Tibial artery (tissue), 4 donors: ENCODE measurements around the gene MGME1.
A peak's percentile ranks its signal among the peaks of the same experiment; 100 is the strongest.

Source experiments
- DNase-seq, 2 donors: peaks; one replicate each; pipeline ENCODE4 v3.0.0-alpha.2; 2019
- H3K27ac ChIP-seq, 2 donors: fragments of 200-600 bp; sonication (generic) in 1 of 2; 1 replicate in 1 of 2; 2 replicates in 1 of 2; pipeline ENCODE4 v1.5.1; 2018 to 2019; ENCODE audit warnings: mild to moderate bottlenecking in 1 of 2
- H3K27me3 ChIP-seq, 2 donors: fragments of 200-600 bp; sonication (generic) in 1 of 2; one replicate each; pipeline versions ENCODE4 v1.5.1 to v1.6.0; 2016 to 2019
- H3K36me3 ChIP-seq, 3 donors: fragments of 200-600 bp; sonication (generic) in 2 of 3; one replicate each; pipeline ENCODE4 v1.5.1; 2016 to 2019; ENCODE audit warnings: mild to moderate bottlenecking in 2 of 3
- H3K4me1 ChIP-seq, 4 donors: fragments of 200-600 bp; sonication (generic) in 2 of 4; 1 replicate in 3 of 4; 2 replicates in 1 of 4; pipeline ENCODE4 v1.5.1; 2016 to 2019
- H3K4me3 ChIP-seq, 2 donors: fragments of 200-600 bp; sonication (generic) in 1 of 2; 1 replicate in 1 of 2; 2 replicates in 1 of 2; pipeline ENCODE4 v1.5.1; 2018 to 2019; ENCODE audit warnings: mild to moderate bottlenecking in 2 of 2
- H3K9me3 ChIP-seq, 3 donors: fragments of 200-600 bp; sonication (generic) in 1 of 3; one replicate each; pipeline ENCODE4 v1.5.1; 2016 to 2019
- intact Hi-C: fragments of 100-400 bp; cut with DNase I; formaldehyde crosslinking; loops from one replicate; pipeline ENCODE4 v1.15.0; 2023; ENCODE audit warnings: low total_unique reads
- TF ChIP-seq, protein P1 (sequence below), 2 experiments: fragments of 200-600 bp in 1 of 2; fragments of 450-650 bp in 1 of 2; IDR thresholded peaks; one replicate each; pipeline ENCODE4 v1.5.1; 2017 to 2019; ENCODE audit warnings: antibody characterized with exemption in 2 of 2, mild to moderate bottlenecking in 1 of 2, moderate library complexity in 1 of 2

Gene MGME1

DNA sequence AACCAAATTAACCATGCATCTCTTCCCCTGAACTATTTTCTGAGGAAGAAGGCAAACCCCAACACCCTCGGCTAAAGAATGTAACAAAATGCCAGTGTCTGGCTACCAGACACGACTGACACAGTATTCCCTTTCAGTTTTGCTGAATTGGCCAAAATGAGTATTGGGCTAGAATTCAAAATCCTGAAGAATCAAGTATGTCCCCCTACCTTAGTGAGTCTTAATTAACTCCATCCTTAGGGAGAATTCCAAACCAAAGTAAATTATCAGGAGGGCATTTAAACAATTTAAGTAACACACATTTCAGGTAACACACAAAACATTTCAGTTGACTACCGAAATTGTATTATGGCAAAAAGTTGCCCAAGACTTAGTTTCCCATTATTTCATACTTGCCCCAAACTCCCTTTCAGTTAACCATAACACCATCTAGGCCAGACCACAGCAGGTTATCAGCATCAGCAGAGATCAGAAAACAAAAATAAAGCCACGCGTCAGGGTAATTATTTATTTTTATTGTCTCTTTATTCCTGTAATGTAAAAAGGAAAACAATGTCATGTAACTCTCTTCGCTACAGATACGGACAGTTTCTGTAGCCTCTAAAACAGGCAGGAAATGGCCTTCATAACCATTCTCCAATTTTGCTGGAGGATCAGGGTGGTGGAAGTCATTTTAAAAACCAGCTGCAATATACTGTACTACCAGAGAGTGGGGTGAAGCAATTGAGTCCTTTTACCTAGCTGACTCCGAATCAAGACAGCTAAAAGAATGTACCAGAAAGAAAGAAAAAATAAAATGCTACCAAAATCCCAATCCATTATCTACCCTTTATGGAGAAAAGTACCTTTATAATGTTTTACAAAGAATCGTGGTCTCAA, 2.1 kb upstream of the MGME1 start:
- Histone ChIP-seq H3K27ac (peak overlapping the region; percentile 88 to 93), H3K27me3 (no peaks in the 10 kb centered on the region), H3K36me3 (peaks cover 0 to 3% (median 0%) of the 10 kb centered on the region in 3 donors), H3K4me1 (peaks cover 0 to 80% (median 37%) of the 10 kb centered on the region in 4 donors), H3K9me3 (no peaks in the 10 kb centered on the region), H3K4me3 (peak overlapping the region; percentile 67 to 89)
- intact Hi-C loops, result no loop called here
- TF ChIP-seq, protein P1, sequence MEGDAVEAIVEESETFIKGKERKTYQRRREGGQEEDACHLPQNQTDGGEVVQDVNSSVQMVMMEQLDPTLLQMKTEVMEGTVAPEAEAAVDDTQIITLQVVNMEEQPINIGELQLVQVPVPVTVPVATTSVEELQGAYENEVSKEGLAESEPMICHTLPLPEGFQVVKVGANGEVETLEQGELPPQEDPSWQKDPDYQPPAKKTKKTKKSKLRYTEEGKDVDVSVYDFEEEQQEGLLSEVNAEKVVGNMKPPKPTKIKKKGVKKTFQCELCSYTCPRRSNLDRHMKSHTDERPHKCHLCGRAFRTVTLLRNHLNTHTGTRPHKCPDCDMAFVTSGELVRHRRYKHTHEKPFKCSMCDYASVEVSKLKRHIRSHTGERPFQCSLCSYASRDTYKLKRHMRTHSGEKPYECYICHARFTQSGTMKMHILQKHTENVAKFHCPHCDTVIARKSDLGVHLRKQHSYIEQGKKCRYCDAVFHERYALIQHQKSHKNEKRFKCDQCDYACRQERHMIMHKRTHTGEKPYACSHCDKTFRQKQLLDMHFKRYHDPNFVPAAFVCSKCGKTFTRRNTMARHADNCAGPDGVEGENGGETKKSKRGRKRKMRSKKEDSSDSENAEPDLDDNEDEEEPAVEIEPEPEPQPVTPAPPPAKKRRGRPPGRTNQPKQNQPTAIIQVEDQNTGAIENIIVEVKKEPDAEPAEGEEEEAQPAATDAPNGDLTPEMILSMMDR (IDR thresholded peaks at IDR 0.05), result peak; percentile 23 to 31
- DNase-seq, result no peak

DNA sequence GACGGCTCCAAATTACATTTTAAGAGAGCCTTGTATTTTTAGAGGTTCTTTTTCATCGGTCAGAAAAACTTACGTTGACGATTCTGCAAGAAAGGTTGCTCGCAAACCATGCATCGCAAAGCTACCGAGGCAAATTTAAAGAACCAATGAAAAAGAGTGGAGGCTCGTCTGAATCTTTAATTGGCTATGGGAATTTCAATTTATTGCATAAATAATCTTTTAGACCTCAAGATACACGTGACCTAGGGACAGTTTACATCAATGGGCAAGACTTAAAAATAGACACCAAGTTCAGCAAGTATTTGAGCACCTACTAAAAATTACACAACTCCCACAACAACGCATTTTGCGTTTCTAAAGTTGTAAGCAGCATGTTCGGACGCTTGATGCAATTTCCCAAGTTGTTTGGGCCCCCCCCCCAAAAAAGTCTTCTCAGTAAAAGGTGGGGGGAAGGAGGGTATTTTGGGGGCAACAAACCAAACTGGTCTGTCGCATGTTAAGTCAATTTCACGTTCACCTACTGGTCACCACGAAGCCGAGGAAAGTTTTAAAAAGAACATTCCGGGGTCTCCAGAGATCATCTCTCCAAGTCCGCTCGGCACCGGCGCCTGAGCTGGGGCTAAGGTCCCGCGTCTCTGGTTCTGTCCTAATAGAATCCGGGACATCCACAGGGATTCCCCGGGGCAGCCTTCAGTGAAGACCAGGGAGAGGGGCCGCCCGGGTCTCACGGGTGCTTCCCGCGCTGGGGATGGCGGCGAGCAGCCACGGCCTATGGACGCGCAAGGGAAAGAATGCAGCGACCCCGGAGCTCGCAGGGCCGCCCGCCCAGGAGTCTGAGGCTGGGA, 1.1 kb upstream of the MGME1 start:
- Histone ChIP-seq H3K4me1 (peaks cover 0 to 78% (median 37%) of the 10 kb centered on the region in 4 donors), H3K36me3 (peaks cover 0 to 3% (median 0%) of the 10 kb centered on the region in 3 donors), H3K4me3 (peak overlapping the region; percentile 67 to 89), H3K27ac (peak overlapping the region; percentile 88 to 93), H3K9me3 (no peaks in the 10 kb centered on the region), H3K27me3 (no peaks in the 10 kb centered on the region)
- TF ChIP-seq, protein P1 (IDR thresholded peaks at IDR 0.05), result no peak
- intact Hi-C loops, result no loop called here
- DNase-seq, result peak in 1 of 2 donors; percentile 35

DNA sequence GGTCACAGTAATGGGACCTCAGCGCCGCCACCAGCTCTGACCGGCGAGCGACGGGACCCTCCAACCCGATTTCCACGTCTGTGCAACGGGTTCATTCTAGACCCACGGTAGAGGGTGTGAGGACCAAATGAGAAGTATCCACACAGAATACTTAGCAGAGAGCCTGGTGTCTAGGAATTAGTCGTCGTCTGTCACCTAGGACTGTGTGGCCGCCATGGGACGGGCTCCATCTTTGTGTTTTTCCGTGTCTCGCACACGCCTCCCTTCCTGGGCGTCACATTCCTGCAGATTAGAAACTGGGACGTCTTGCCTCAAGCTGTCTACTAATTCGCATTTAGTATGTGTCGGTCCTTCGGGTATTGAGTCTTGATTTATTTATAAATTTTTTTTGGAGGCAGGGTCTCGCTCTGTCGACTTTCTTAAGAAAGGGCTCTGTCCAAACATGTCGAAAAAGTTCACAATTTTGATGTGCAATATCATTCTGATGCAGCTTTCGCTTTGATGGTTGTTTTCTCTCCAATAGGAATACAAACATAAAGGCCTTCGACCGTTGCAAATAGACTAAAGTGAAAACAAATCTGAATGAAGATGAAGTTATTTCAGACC, 563 bp downstream of the MGME1 start:
- intact Hi-C loops, result no loop called here
- peak in 1 of 2 donors; percentile 35 for DNase-seq
- Histone ChIP-seq H3K27me3 (no peaks in the 10 kb centered on the region), H3K36me3 (no peaks in the 10 kb centered on the region), H3K4me3 (peak overlapping the region; percentile 67 to 89), H3K9me3 (no peaks in the 10 kb centered on the region), H3K27ac (peak overlapping the region; percentile 88 to 93), H3K4me1 (peaks cover 0 to 78% (median 44%) of the 10 kb centered on the region in 4 donors)
- TF ChIP-seq, protein P1 (IDR thresholded peaks at IDR 0.05), result no peak

DNA sequence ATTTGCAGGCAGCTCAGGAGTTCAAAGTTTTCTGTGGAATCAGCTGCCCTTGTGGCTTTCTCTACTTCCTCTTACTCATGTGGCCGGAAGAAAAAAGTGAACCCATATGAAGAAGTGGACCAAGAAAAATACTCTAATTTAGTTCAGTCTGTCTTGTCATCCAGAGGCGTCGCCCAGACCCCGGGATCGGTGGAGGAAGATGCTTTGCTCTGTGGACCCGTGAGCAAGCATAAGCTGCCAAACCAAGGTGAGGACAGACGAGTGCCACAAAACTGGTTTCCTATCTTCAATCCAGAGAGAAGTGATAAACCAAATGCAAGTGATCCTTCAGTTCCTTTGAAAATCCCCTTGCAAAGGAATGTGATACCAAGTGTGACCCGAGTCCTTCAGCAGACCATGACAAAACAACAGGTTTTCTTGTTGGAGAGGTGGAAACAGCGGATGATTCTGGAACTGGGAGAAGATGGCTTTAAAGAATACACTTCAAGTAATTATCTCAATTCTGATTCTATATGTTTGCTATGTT, 1.1 kb downstream of the MGME1 start:
- Histone ChIP-seq H3K27me3 (no peaks in the 10 kb centered on the region), H3K36me3 (no peaks in the 10 kb centered on the region), H3K9me3 (no peaks in the 10 kb centered on the region), H3K27ac (peak overlapping the region; percentile 88 to 93), H3K4me3 (peak overlapping the region; percentile 67 to 89), H3K4me1 (peaks cover 0 to 78% (median 42%) of the 10 kb centered on the region in 4 donors)
- TF ChIP-seq, protein P1 (IDR thresholded peaks at IDR 0.05), result no peak
- DNase-seq, result peak in 1 of 2 donors; percentile 36
- intact Hi-C loops, result no loop called here
